Stomach (tissue), 4 donors: ENCODE results near the gene KRTAP12-2.

Source experiments
- POLR2A ChIP-seq, 4 donors: fragments of 450-650 bp; IDR thresholded peaks; one replicate each; pipeline ENCODE4 v1.6.1; 2016; ENCODE audit warnings: antibody characterized with exemption in 4 of 4, control low read depth in 2 of 4, mild to moderate bottlenecking in 1 of 4, moderate library complexity in 1 of 4
- TF ChIP-seq, protein P1 (sequence below), 7 experiments: fragments of 450-650 bp in 4 of 7; fragments of 200-600 bp in 3 of 7; sonication (generic) in 3 of 7; IDR thresholded peaks; one replicate each; pipeline ENCODE4 v1.5.1; 2016 to 2019; ENCODE audit warnings: antibody characterized with exemption in 7 of 7, control low read depth in 2 of 7, mild to moderate bottlenecking in 1 of 7

DNA sequence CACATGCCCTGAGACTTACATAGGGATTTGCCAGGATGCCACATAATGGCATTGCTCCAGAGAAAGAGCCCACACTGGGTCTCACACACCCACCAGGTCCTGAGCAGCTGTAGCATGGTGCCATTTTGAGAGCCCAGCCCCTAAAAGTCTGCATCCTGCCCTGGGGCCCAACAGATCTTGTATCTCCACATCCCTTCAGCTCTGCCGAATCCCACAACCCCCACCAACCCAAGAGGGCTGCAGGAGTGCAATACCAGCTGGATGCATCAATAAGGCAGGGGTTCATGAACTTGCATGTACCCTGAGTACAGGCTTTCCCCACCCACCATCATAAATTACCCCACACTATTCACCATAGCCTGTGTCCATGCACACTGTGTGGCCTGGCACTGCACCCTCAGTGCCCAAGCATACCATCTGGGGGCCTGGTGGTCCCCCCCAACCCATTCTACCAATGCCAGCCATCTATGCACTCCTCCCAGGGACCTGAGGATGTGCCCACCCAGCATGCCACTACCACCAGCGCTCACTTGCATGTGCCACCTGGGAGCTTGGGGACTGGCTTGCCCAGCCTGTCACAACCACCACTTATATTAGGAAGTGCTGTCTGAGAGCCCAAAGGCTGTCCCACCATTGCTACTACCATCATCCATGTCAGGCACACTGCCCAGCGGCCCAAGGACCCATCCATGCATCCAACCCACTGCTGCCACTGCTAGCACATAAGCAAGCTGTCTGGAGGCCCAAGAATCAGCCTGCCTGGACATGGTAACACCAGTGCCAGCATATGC, 4.1 kb upstream of the KRTAP12-2 start:
- TF ChIP-seq, protein P1, sequence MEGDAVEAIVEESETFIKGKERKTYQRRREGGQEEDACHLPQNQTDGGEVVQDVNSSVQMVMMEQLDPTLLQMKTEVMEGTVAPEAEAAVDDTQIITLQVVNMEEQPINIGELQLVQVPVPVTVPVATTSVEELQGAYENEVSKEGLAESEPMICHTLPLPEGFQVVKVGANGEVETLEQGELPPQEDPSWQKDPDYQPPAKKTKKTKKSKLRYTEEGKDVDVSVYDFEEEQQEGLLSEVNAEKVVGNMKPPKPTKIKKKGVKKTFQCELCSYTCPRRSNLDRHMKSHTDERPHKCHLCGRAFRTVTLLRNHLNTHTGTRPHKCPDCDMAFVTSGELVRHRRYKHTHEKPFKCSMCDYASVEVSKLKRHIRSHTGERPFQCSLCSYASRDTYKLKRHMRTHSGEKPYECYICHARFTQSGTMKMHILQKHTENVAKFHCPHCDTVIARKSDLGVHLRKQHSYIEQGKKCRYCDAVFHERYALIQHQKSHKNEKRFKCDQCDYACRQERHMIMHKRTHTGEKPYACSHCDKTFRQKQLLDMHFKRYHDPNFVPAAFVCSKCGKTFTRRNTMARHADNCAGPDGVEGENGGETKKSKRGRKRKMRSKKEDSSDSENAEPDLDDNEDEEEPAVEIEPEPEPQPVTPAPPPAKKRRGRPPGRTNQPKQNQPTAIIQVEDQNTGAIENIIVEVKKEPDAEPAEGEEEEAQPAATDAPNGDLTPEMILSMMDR (IDR thresholded peaks at IDR 0.05), result no peak
- TF ChIP-seq POLR2A (IDR thresholded peaks at IDR 0.05), result no peak
